ENCODE results near the gene ACTL10. TPM values are rescaled to one million over a fixed set of nuclear protein-coding genes. Genes with fewer than 3 reads are reported as not detected.

Gene ACTL10
- total and polyA plus RNA-seq, 5 donors: 0.27 to 0.71 (median 0.31) TPM

- WGBS: 85% methylated on average over 9 of the region's 9 CpGs
Observed at GRCh38 chr20:33681728-33682353, 15.1 kb downstream of the ACTL10 start.

GRCh38 chr20:33684533-33685327 is 18.0 kb downstream of the ACTL10 start:
- 39% methylated on average over 10 of the region's 10 CpGs for WGBS
- Histone ChIP-seq H3K4me1 (ENCODE audit: control insufficient read depth, insufficient read depth, low read length) (no peaks in the 10 kb centered on the region), H3K4me3 (ENCODE audit: low read length) (no peak overlapping the region), H3K27ac (ENCODE audit: low read length) (no peak overlapping the region), H3K9me3 (ENCODE audit: control insufficient read depth, low read length) (no peaks in the 10 kb centered on the region), H3K27me3 (ENCODE audit: control insufficient read depth, insufficient read depth) (no peaks in the 10 kb centered on the region)
- intact Hi-C loops (cut with DNase I): no loop called here
- ATAC-seq (no peak), DNase-seq (peak in 2 of 3 donors; percentile 58 to 69)

More at GRCh38 chr20:33681728-33682353, 15.1 kb downstream of the ACTL10 start:
- Histone ChIP-seq H3K27ac (ENCODE audit: low read length) (no peak overlapping the region), H3K4me3 (ENCODE audit: low read length) (no peak overlapping the region), H3K4me1 (ENCODE audit: control insufficient read depth, insufficient read depth, low read length) (no peaks in the 10 kb centered on the region), H3K27me3 (ENCODE audit: control insufficient read depth, insufficient read depth) (no peaks in the 10 kb centered on the region), H3K9me3 (ENCODE audit: control insufficient read depth, low read length) (no peaks in the 10 kb centered on the region)
- DNase-seq: peak in 1 of 3 donors; percentile 24
- no peak for ATAC-seq
- intact Hi-C loops (cut with DNase I): no loop called here

GRCh38 chr20:33685328-33686099 is 18.8 kb downstream of the ACTL10 start:
- DNase-seq (peak in 2 of 3 donors; percentile 68 to 70), ATAC-seq (no peak)
- Histone ChIP-seq H3K27ac (ENCODE audit: low read length) (no peak overlapping the region), H3K4me3 (ENCODE audit: low read length) (peak overlapping the region; percentile 79), H3K27me3 (ENCODE audit: control insufficient read depth, insufficient read depth) (no peaks in the 10 kb centered on the region), H3K4me1 (ENCODE audit: control insufficient read depth, insufficient read depth, low read length) (no peaks in the 10 kb centered on the region), H3K9me3 (ENCODE audit: control insufficient read depth, low read length) (no peaks in the 10 kb centered on the region)
- intact Hi-C loops (cut with DNase I): no loop called here
- WGBS: 2% methylated on average over 53 of the region's 53 CpGs

GRCh38 chr20:33686100-33686983 is 19.6 kb downstream of the ACTL10 start, which contains the start of gene E2F1:
Gene E2F1 (minus strand): TSS chr20:33686385. CDS start chr20:33686264, 121 bp downstream.
- peak; percentile 98 to 99 for ATAC-seq
- H3K4me3 ChIP-seq (ENCODE audit: low read length): peak within 1 kb of the TSS; percentile 79
- no peaks in the 10 kb centered on the region for H3K27me3 ChIP-seq (ENCODE audit: control insufficient read depth, insufficient read depth)
- intact Hi-C loops (cut with DNase I): no loop called here
- no peaks in the 10 kb centered on the region for H3K9me3 ChIP-seq (ENCODE audit: control insufficient read depth, low read length)
- peak within 1 kb of the TSS; percentile 3 for H3K27ac ChIP-seq (ENCODE audit: low read length)
- WGBS: 2% methylated on average over 101 of the region's 101 CpGs
- DNase-seq: peak; percentile 97 to 99 (median 98)
- no peaks in the 10 kb centered on the region for H3K4me1 ChIP-seq (ENCODE audit: control insufficient read depth, insufficient read depth, low read length)

- no peak overlapping the region for H3K4me3 ChIP-seq (ENCODE audit: low read length)
- H3K27me3 ChIP-seq (ENCODE audit: control insufficient read depth, insufficient read depth): no peaks in the 10 kb centered on the region
- intact Hi-C loops (cut with DNase I): no loop called here
- peak overlapping the region; percentile 3 for H3K27ac ChIP-seq (ENCODE audit: low read length)
- 80% methylated on average over 14 of the region's 14 CpGs for WGBS
- peak in 1 of 3 donors; percentile 50 for DNase-seq
- no peaks in the 10 kb centered on the region for H3K9me3 ChIP-seq (ENCODE audit: control insufficient read depth, low read length)
- ATAC-seq: no peak
- H3K4me1 ChIP-seq (ENCODE audit: control insufficient read depth, insufficient read depth, low read length): no peaks in the 10 kb centered on the region
Observed at GRCh38 chr20:33686984-33687366, 20.2 kb downstream of the ACTL10 start.

GRCh38 chr20:33687370-33687915 is 20.7 kb downstream of the ACTL10 start:
- Histone ChIP-seq H3K27me3 (ENCODE audit: control insufficient read depth, insufficient read depth) (no peaks in the 10 kb centered on the region), H3K4me3 (ENCODE audit: low read length) (no peak overlapping the region), H3K4me1 (ENCODE audit: control insufficient read depth, insufficient read depth, low read length) (no peaks in the 10 kb centered on the region), H3K9me3 (ENCODE audit: control insufficient read depth, low read length) (no peaks in the 10 kb centered on the region), H3K27ac (ENCODE audit: low read length) (no peak overlapping the region)
- intact Hi-C loops (cut with DNase I): no loop called here
- ATAC-seq: peak in 1 of 2 donors; percentile 4
- WGBS: 73% methylated on average over 8 of the region's 8 CpGs
- peak in 1 of 3 donors; percentile 39 for DNase-seq

- H3K4me1 ChIP-seq (ENCODE audit: control insufficient read depth, insufficient read depth, low read length): no peaks in the 10 kb centered on the region
- no peak overlapping the region for H3K4me3 ChIP-seq (ENCODE audit: low read length)
- no peak for DNase-seq
- 83% methylated on average over 3 of the region's 3 CpGs for WGBS
- H3K27ac ChIP-seq (ENCODE audit: low read length): no peak overlapping the region
- intact Hi-C loops (cut with DNase I): no loop called here
- H3K27me3 ChIP-seq (ENCODE audit: control insufficient read depth, insufficient read depth): no peaks in the 10 kb centered on the region
- H3K9me3 ChIP-seq (ENCODE audit: control insufficient read depth, low read length): no peaks in the 10 kb centered on the region
- no peak for ATAC-seq
Observed at GRCh38 chr20:33687993-33688937, 21.5 kb downstream of the ACTL10 start.

GRCh38 chr20:33688938-33689424 is 22.2 kb downstream of the ACTL10 start:
- Histone ChIP-seq H3K27me3 (ENCODE audit: control insufficient read depth, insufficient read depth) (no peaks in the 10 kb centered on the region), H3K9me3 (ENCODE audit: control insufficient read depth, low read length) (no peaks in the 10 kb centered on the region), H3K27ac (ENCODE audit: low read length) (no peak overlapping the region), H3K4me3 (ENCODE audit: low read length) (no peak overlapping the region), H3K4me1 (ENCODE audit: control insufficient read depth, insufficient read depth, low read length) (no peaks in the 10 kb centered on the region)
- 62% methylated on average over 3 of the region's 3 CpGs for WGBS
- intact Hi-C loops (cut with DNase I): no loop called here
- peak in 1 of 2 donors; percentile 5 for ATAC-seq
- peak in 1 of 3 donors; percentile 55 for DNase-seq

GRCh38 chr20:33689493-33689892 is 22.8 kb downstream of the ACTL10 start:
- intact Hi-C loops (cut with DNase I): no loop called here
- no peaks in the 10 kb centered on the region for H3K4me1 ChIP-seq (ENCODE audit: control insufficient read depth, insufficient read depth, low read length)
- no peak overlapping the region for H3K4me3 ChIP-seq (ENCODE audit: low read length)
- no peak for DNase-seq
- WGBS: 88% methylated on average over 1 of the region's 1 CpG
- no peak overlapping the region for H3K27ac ChIP-seq (ENCODE audit: low read length)
- H3K9me3 ChIP-seq (ENCODE audit: control insufficient read depth, low read length): no peaks in the 10 kb centered on the region
- no peaks in the 10 kb centered on the region for H3K27me3 ChIP-seq (ENCODE audit: control insufficient read depth, insufficient read depth)
- ATAC-seq: no peak
